Astrocyte (in vitro differentiated cells and primary cell): ENCODE measurements around the gene ADCY2. TPM values are rescaled to one million over a fixed set of nuclear protein-coding genes. Genes with fewer than 3 reads are reported as not detected.

Source experiments
- DNase-seq: peaks from one replicate; pipeline ENCODE4 v3.0.0-alpha.2; 2010; ENCODE audit warnings: low read depth
- FAIRE-seq: peaks from 2 replicates; lab custom pipeline; 2011; peaks lifted over from hg19 to GRCh38; lab: Jason Lieb, UNC
- H2AFZ ChIP-seq: 2 replicates; pipeline ENCODE4 v1.6.0; 2012; ENCODE audit warnings: low read depth, low read length, inconsistent platforms
- H3K27ac ChIP-seq: 2 replicates; pipeline ENCODE4 v1.5.1; 2011; ENCODE audit warnings: low read depth, low read length, inconsistent platforms
- H3K27me3 ChIP-seq: 2 replicates; pipeline ENCODE4 v1.6.0; 2011; ENCODE audit warnings: low read length, inconsistent platforms; ENCODE audit not compliant: insufficient read depth
- H3K36me3 ChIP-seq: 2 replicates; pipeline ENCODE4 v1.5.1; 2011; ENCODE audit warnings: low read length, inconsistent platforms; ENCODE audit not compliant: insufficient read depth
- H3K4me1 ChIP-seq: 2 replicates; pipeline ENCODE4 v1.5.1; 2011; ENCODE audit warnings: low read length, inconsistent platforms; ENCODE audit not compliant: insufficient read depth
- H3K4me2 ChIP-seq: 2 replicates; pipeline ENCODE4 v1.6.0; 2012; ENCODE audit warnings: low read length, inconsistent platforms
- H3K4me3 ChIP-seq: 2 replicates; pipeline ENCODE4 v1.5.1; 2011; ENCODE audit warnings: low read depth, mild to moderate bottlenecking, low read length, inconsistent platforms; ENCODE audit not compliant: insufficient read depth
- H3K79me2 ChIP-seq: 2 replicates; pipeline ENCODE4 v1.6.0; 2012; ENCODE audit warnings: mild to moderate bottlenecking, low read length, inconsistent platforms; ENCODE audit not compliant: insufficient read depth
- H3K9ac ChIP-seq: 2 replicates; pipeline ENCODE4 v1.6.0; 2012; ENCODE audit warnings: mild to moderate bottlenecking, low read length, inconsistent platforms
- H3K9me3 ChIP-seq: 2 replicates; pipeline ENCODE4 v1.5.1; 2012; ENCODE audit warnings: low read depth, mild to moderate bottlenecking, low read length, inconsistent platforms; ENCODE audit not compliant: insufficient read depth
- H4K20me1 ChIP-seq: 2 replicates; pipeline ENCODE4 v1.6.0; 2012; ENCODE audit warnings: low read length, inconsistent platforms; ENCODE audit not compliant: insufficient read depth
- H3K27ac Mint-ChIP-seq: one replicate; pipeline ENCODE4 v1.8.0; 2021; ENCODE audit warnings: mild to moderate bottlenecking, mixed read lengths; ENCODE audit not compliant: unreplicated experiment
- H3K27me3 Mint-ChIP-seq: one replicate; pipeline ENCODE4 v1.8.0; 2021; ENCODE audit warnings: low read depth, mixed read lengths; ENCODE audit not compliant: unreplicated experiment
- H3K36me3 Mint-ChIP-seq: one replicate; pipeline ENCODE4 v1.8.0; 2021; ENCODE audit warnings: low read depth, mixed read lengths; ENCODE audit not compliant: unreplicated experiment
- H3K4me1 Mint-ChIP-seq: one replicate; pipeline ENCODE4 v1.8.0; 2021; ENCODE audit warnings: low read depth, mixed read lengths; ENCODE audit not compliant: unreplicated experiment
- H3K4me3 Mint-ChIP-seq: one replicate; pipeline ENCODE4 v1.8.0; 2021; ENCODE audit warnings: mild to moderate bottlenecking, moderate library complexity, mixed read lengths; ENCODE audit not compliant: unreplicated experiment
- H3K9me3 Mint-ChIP-seq: one replicate; pipeline ENCODE4 v1.8.0; 2021; ENCODE audit warnings: mild to moderate bottlenecking, mixed read lengths; ENCODE audit not compliant: unreplicated experiment
- EZH2 ChIP-seq: IDR thresholded peaks from 2 replicates; pipeline ENCODE4 v1.6.1; 2012; ENCODE audit warnings: mild to moderate bottlenecking, low read length, inconsistent platforms; ENCODE audit not compliant: insufficient read depth
- total RNA-seq: library from RNA; stranded (reverse); gene quantifications from 2 replicates; pipeline ENCODE4 v1.2.1, GENCODE V29; 2021
- TF ChIP-seq, protein P1 (sequence below): IDR thresholded peaks from 2 replicates; pipeline ENCODE4 v1.5.1; 2011; ENCODE audit warnings: low read depth, mild to moderate bottlenecking, inconsistent platforms, low read length, moderate library complexity; ENCODE audit not compliant: insufficient read depth

The ADCY2 gene
- total RNA-seq, 1 donor from 2014 or later = 5.7 TPM

DNA sequence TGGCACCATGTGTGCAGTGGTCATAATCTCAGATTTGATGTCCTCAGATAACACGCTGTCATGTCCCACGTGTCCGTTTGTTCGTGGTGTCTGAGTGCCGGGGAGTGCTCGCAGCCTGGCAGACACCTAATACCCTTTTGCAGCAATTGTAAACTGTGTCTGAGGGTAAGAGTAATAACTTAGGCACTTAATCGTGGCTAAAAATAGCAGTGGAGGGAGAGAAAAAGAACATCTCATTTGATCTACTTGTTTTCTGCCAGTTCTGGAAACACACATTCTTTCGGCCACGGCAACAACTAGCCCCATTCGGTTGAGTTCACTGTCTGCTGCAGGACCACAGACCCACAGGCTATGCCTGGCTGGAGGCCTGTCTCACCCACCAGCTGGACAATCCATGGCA, 16.5 kb downstream of the ADCY2 start:
- no peaks in the 10 kb centered on the region for H3K36me3 ChIP-seq
- no peaks in the 10 kb centered on the region for H3K27me3 ChIP-seq
- H2AFZ ChIP-seq = no peak overlapping the region
- H4K20me1 ChIP-seq = no peaks in the 10 kb centered on the region
- no peak overlapping the region for H3K27ac ChIP-seq
- peak overlapping the region; percentile 25 for H3K4me2 ChIP-seq
- peak overlapping the region; percentile 3 for H3K27ac Mint-ChIP-seq
- peaks cover 27% of the 10 kb centered on the region for H3K4me1 Mint-ChIP-seq
- no peaks in the 10 kb centered on the region for H3K27me3 Mint-ChIP-seq
- H3K4me1 ChIP-seq = no peaks in the 10 kb centered on the region
- no peaks in the 10 kb centered on the region for H3K79me2 ChIP-seq
- H3K9ac ChIP-seq = no peak overlapping the region
- peak; percentile 61 for DNase-seq
- no peak for TF ChIP-seq EZH2
- TF ChIP-seq, protein P1, sequence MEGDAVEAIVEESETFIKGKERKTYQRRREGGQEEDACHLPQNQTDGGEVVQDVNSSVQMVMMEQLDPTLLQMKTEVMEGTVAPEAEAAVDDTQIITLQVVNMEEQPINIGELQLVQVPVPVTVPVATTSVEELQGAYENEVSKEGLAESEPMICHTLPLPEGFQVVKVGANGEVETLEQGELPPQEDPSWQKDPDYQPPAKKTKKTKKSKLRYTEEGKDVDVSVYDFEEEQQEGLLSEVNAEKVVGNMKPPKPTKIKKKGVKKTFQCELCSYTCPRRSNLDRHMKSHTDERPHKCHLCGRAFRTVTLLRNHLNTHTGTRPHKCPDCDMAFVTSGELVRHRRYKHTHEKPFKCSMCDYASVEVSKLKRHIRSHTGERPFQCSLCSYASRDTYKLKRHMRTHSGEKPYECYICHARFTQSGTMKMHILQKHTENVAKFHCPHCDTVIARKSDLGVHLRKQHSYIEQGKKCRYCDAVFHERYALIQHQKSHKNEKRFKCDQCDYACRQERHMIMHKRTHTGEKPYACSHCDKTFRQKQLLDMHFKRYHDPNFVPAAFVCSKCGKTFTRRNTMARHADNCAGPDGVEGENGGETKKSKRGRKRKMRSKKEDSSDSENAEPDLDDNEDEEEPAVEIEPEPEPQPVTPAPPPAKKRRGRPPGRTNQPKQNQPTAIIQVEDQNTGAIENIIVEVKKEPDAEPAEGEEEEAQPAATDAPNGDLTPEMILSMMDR = no peak
- H3K4me3 ChIP-seq = no peak overlapping the region
- no peak overlapping the region for H3K4me3 Mint-ChIP-seq
- peaks cover 3% of the 10 kb centered on the region for H3K36me3 Mint-ChIP-seq
- H3K9me3 ChIP-seq = no peaks in the 10 kb centered on the region
- FAIRE-seq = no peak
- peaks cover under 1% of the 10 kb centered on the region for H3K9me3 Mint-ChIP-seq

- Mint-ChIP-seq H3K4me3 (no peak overlapping the region), H3K27ac (no peak overlapping the region), H3K9me3 (no peaks in the 10 kb centered on the region), H3K4me1 (peaks cover 33% of the 10 kb centered on the region), H3K36me3 (peaks cover 3% of the 10 kb centered on the region), H3K27me3 (no peaks in the 10 kb centered on the region)
- Histone ChIP-seq H3K27ac (no peak overlapping the region), H3K4me1 (no peaks in the 10 kb centered on the region), H3K4me3 (no peak overlapping the region), H3K9ac (no peak overlapping the region), H3K4me2 (no peak overlapping the region), H3K36me3 (no peaks in the 10 kb centered on the region), H4K20me1 (no peaks in the 10 kb centered on the region), H3K79me2 (no peaks in the 10 kb centered on the region), H3K9me3 (no peaks in the 10 kb centered on the region), H2AFZ (no peak overlapping the region), H3K27me3 (no peaks in the 10 kb centered on the region)
- no peak for FAIRE-seq
- TF ChIP-seq EZH2 = no peak
- TF ChIP-seq, protein P1 = no peak
- DNase-seq = no peak
These were observed 19.2 kb downstream of the ADCY2 start for GRCh38 chr5:7415123-7415522.

DNA sequence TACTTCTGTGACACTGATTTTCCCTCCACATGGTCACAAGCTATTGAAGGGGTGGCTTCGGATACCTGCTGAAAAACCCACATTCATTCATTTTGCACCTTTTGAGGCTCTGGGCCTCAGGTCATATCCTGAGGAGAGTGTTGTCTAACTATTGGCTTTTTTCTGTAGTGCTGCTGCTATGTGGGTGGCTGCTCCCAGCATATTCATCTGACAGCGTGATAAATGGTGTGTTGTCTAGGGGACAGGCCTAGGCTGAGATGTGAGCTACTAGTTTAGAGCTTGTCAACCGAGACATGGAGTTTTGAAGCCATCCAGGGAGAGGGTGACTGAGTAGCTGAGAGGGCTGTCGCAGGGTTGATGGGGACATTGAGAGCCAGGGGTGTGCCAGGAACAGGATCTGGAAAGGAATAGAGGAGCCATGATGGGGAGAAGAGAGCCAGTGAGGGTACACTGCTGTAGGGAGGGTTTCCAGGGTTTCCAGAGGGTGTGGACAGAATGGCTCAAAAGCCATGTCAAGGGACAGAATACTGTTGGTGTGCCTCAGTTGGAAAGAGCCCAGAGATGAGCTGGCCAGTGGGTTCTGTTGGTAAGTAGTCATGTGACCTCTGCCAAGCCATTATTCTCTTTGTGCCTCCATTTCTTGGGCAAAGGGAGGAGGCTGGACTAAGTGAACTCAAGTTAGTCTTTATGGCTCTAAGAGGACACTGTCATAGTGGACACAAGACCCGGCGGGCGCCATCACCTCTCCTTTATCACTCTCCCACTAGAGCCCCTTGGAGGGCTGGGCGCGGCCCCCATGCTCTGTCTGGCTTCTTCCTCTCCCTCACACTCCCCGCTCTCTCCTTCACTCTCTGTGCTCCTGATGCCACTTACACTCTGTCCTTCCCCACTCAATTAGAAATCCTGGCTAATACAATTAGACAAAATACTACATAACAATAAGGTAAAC, 19.9 kb downstream of the ADCY2 start:
- DNase-seq (no peak), FAIRE-seq (no peak)
- TF ChIP-seq EZH2 = no peak
- TF ChIP-seq, protein P1 = no peak
- peaks cover 3% of the 10 kb centered on the region for H3K36me3 Mint-ChIP-seq
- Histone ChIP-seq H3K4me3 (no peak overlapping the region), H2AFZ (no peak overlapping the region), H3K4me1 (no peaks in the 10 kb centered on the region), H3K4me2 (no peak overlapping the region), H3K9me3 (no peaks in the 10 kb centered on the region), H3K36me3 (no peaks in the 10 kb centered on the region), H3K79me2 (no peaks in the 10 kb centered on the region), H4K20me1 (no peaks in the 10 kb centered on the region), H3K27me3 (no peaks in the 10 kb centered on the region), H3K9ac (no peak overlapping the region), H3K27ac (no peak overlapping the region)
- H3K9me3 Mint-ChIP-seq = no peaks in the 10 kb centered on the region
- H3K27ac Mint-ChIP-seq = no peak overlapping the region
- H3K4me3 Mint-ChIP-seq = no peak overlapping the region
- no peaks in the 10 kb centered on the region for H3K27me3 Mint-ChIP-seq
- peaks cover 30% of the 10 kb centered on the region for H3K4me1 Mint-ChIP-seq
